Smooth muscle cell of the coronary artery (primary cell): ENCODE data around the gene C3. TPM values are rescaled to one million over a fixed set of nuclear protein-coding genes. Genes with fewer than 3 reads are reported as not detected.

Experiments used
- total RNA-seq: library from RNA; depleted of rRNA; stranded (reverse); fragments of >200 nt; gene quantifications from 2 replicates; pipeline ENCODE4 v1.2.3, GENCODE V29; 2014; ENCODE audit warnings: low replicate concordance

Gene C3
- total RNA-seq = 14.0 and 218 TPM in 2 replicates

GRCh38 chr19:6720369-6721137, at the start of gene C3:
TSS of gene C3 (minus strand) at chr19:6720650. CDS start at chr19:6720589, 61 bp downstream.

GRCh38 chr19:6767357-6768235, 47.1 kb upstream of the C3 start, which contains the start of gene SH2D3A:
TSS of gene SH2D3A (minus strand) at chr19:6767435. CDS start at chr19:6763748, 3,687 bp downstream.

DNA sequence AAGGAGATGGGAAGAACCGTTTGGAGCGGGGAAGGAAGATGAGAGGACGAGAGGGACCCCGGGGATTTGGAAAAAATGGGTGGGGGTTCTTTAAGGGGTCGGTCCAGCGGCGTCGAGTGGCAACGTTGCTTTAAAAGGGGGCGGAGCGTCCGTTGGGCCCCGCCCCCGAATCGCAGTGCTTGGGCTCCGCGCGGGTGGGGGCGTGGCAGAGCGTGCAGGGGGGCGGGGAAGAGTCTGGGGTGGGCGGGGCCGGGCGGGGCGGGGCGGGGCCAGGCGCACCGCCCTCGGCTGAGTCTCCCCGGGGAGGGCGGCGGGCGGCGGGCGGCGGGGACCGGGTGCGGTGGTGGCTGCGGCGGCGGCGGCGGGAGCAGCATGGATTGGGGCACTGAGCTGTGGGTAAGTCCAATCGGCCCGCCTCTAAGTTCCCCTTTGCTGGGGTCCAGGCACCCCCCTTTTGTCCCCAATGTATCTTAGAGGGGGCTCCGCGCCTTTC, 19.0 kb upstream of the C3 start, which contains the start of gene TRIP10:
TSS of gene TRIP10 (plus strand) at position 291 of the 493 bp plus-strand sequence. CDS start at position 373, 82 bp downstream.

GRCh38 chr19:6737284-6737872, 16.9 kb upstream of the C3 start, which contains the start of gene GPR108:
TSS of gene GPR108 (minus strand) at chr19:6737580. CDS start at chr19:6737576, 4 bp downstream.

Other genes with a start within 250 kb of the C3 start
- not detected in 2 replicates for gene DENND1C, start 238.9 kb downstream of the C3 start, total RNA-seq
- gene TUBB4A, start 218.3 kb downstream of the C3 start, total RNA-seq = not detected in 2 replicates
- gene TNFSF9, start 189.6 kb downstream of the C3 start, total RNA-seq = under 0.01 and 0.30 TPM in 2 replicates
- gene CD70, start 129.5 kb downstream of the C3 start, total RNA-seq = not detected in 2 replicates
- 0.35 TPM in 1 of 2 replicates, not detected in the other for gene TNFSF14, start 50.5 kb downstream of the C3 start, total RNA-seq
- gene GPR108, start 16.9 kb upstream of the C3 start, total RNA-seq = 29.4 and 91.5 TPM in 2 replicates
- 17.7 and 40.7 TPM in 2 replicates for gene TRIP10, start 19.0 kb upstream of the C3 start, total RNA-seq
- not detected in 2 replicates for gene SH2D3A, start 46.8 kb upstream of the C3 start, total RNA-seq
- not detected in 2 replicates for gene VAV1, start 52.1 kb upstream of the C3 start, total RNA-seq
- 0.08 TPM in 1 of 2 replicates, not detected in the other for gene ADGRE1, start 166.9 kb upstream of the C3 start, total RNA-seq